Karpas-422 (cell line): ENCODE measurements around the gene ISLR. TPM values are rescaled to one million over a fixed set of nuclear protein-coding genes. Genes with fewer than 3 reads are reported as not detected.
"Not testable (repeated sequence)": the region's sequence is repeated elsewhere in the genome, so short reads cannot be mapped to it uniquely, and the experiment has no call there.

Experiments used
- DNase-seq: peaks from one replicate; pipeline ENCODE4 v3.0.0-alpha.2; 2015
- H2AFZ ChIP-seq: fragments of 200-600 bp; sonication (generic); 2 replicates; pipeline ENCODE4 v1.6.1; 2014; ENCODE audit warnings: antibody characterized with exemption, low read length, mixed read lengths
- H3K27ac ChIP-seq: fragments of 200-600 bp; sonication (generic); 2 replicates; pipeline ENCODE4 v1.5.1; 2014; ENCODE audit warnings: mild to moderate bottlenecking, low read length, moderate library complexity
- H3K27me3 ChIP-seq: fragments of 200-600 bp; sonication (generic); 2 replicates; pipeline ENCODE4 v1.6.1; 2014; ENCODE audit warnings: low read length, mixed read lengths
- H3K36me3 ChIP-seq: fragments of 200-600 bp; sonication (generic); 2 replicates; pipeline ENCODE4 v1.6.1; 2014; ENCODE audit warnings: low read length, mixed read lengths; ENCODE audit not compliant: insufficient read depth
- H3K4me1 ChIP-seq: fragments of 200-600 bp; sonication (generic); 2 replicates; pipeline ENCODE4 v1.6.1; 2014; ENCODE audit warnings: mild to moderate bottlenecking, low read length, mixed read lengths
- H3K4me2 ChIP-seq: fragments of 200-600 bp; sonication (generic); 2 replicates; pipeline ENCODE4 v1.6.1; 2014; ENCODE audit warnings: low read length, low read depth, mild to moderate bottlenecking; ENCODE audit not compliant: poor library complexity, severe bottlenecking
- H3K4me3 ChIP-seq: fragments of 200-600 bp; sonication (generic); 2 replicates; pipeline ENCODE4 v1.5.1; 2014; ENCODE audit warnings: mild to moderate bottlenecking, antibody characterized with exemption, low read length, mixed read lengths
- H3K79me2 ChIP-seq: fragments of 200-600 bp; sonication (generic); 2 replicates; pipeline ENCODE4 v1.6.1; 2014; ENCODE audit warnings: mild to moderate bottlenecking, low read length, mixed read lengths
- H3K9ac ChIP-seq: fragments of 200-600 bp; sonication (generic); 2 replicates; pipeline ENCODE4 v1.6.0; 2014; ENCODE audit warnings: low read length
- H3K9me2 ChIP-seq: fragments of 200-600 bp; sonication (generic), shearing (Covaris generic); replicated peaks from 2 replicates; pipeline ENCODE4 v1.6.0; 2014; ENCODE audit warnings: mild to moderate bottlenecking, low read length, moderate library complexity; ENCODE audit not compliant: insufficient read depth
- H3K9me3 ChIP-seq: fragments of 300-700, 200-600 bp; sonication (generic); 2 replicates; pipeline ENCODE4 v1.6.1; 2014; ENCODE audit warnings: low read length, mixed read lengths
- H4K20me1 ChIP-seq: fragments of 200-600 bp; sonication (generic); 2 replicates; pipeline ENCODE4 v1.6.1; 2014; ENCODE audit warnings: mild to moderate bottlenecking, antibody characterized with exemption, low read length, low read depth; ENCODE audit not compliant: insufficient read depth
- total RNA-seq: library from RNA; depleted of rRNA; stranded (reverse); fragments of >200 nt; shearing (Covaris generic); gene quantifications from 2 replicates; pipeline ENCODE4 v1.2.3, GENCODE V29; 2014; ENCODE audit warnings: low replicate concordance

The ISLR gene
- total RNA-seq, 1 experiment from 2014 or later, result not detected

DNA sequence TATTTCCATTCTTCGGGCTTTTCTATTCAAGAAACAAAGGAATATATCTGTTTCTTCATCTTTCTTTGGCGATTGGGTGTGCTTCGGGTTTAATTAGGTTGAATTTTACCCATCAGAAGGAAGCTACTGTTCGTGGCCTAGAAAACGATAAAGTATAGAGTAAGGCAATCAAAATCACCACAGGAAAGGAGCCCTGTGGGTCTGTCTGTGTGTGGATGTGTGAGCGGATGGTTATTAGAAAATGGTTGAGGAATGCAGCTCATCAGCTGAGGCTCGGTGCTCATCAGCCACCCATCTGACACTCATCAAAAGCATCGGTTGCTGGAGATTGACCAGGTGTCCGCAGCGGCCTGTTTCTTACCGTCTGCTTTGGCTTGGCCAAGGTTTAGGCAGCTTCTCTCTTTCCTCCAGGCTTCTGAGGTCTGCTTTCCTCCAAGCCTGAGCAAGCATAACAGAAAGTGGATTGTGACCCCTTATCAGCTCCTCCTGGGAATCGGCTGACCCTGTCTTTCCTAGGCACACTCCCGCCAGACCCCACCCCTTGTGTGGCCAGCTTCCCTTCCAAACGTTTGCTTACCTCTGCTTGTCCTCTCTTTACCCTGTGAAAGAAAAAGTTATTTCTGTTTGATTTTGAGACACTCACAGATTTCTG lies 17.6 kb upstream of the ISLR start:
- H3K9ac ChIP-seq, result no peak overlapping the region
- no peak overlapping the region for H3K4me2 ChIP-seq
- H3K4me1 ChIP-seq, result peaks cover 8% of the 10 kb centered on the region
- no peaks in the 10 kb centered on the region for H4K20me1 ChIP-seq
- H3K9me2 ChIP-seq, result no peaks in the 10 kb centered on the region
- no peak overlapping the region for H2AFZ ChIP-seq
- no peak overlapping the region for H3K27ac ChIP-seq
- H3K36me3 ChIP-seq, result no peaks in the 10 kb centered on the region
- H3K79me2 ChIP-seq, result no peaks in the 10 kb centered on the region
- DNase-seq, result no peak
- H3K27me3 ChIP-seq, result no peaks in the 10 kb centered on the region
- no peak overlapping the region for H3K4me3 ChIP-seq
- no peaks in the 10 kb centered on the region for H3K9me3 ChIP-seq

DNA sequence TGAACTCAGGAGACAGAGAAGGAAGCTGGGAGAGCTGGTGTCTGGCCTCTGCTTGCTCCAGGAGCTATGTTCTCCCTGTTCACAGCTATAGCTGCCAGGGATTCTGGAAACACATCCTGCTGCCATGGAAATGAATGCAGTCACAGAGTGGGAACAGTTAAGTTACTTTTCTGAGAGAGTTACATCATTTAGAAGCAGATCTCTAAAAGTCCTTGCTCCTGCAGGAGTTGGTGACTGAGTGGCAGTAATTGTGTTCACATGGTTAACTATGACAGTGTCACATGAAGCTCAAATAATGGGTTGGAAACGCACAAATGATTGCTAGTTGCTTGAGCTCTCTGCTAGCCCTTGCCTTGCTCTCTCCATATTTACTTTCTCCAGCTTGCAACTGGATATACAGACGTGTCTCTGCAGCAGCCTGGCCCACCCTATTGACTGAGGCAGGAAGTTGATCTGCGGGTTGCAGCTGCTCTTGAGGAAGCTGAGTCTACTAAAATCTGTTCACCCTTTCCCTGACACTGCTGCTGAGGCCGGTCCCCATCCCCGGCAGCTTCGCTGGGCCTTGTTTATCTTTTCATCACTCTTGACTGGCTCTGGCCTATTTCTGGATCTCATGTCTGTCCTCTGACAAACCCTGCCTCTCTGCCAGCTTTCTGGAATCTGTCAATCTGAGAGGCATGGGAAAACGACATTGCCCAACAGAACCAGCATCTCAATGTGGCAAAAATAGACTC lies 16.7 kb upstream of the ISLR start:
- no peak overlapping the region for H3K9ac ChIP-seq
- no peaks in the 10 kb centered on the region for H3K79me2 ChIP-seq
- H3K9me2 ChIP-seq, result no peaks in the 10 kb centered on the region
- no peak overlapping the region for H2AFZ ChIP-seq
- peaks cover 8% of the 10 kb centered on the region for H3K4me1 ChIP-seq
- H3K4me2 ChIP-seq, result no peak overlapping the region
- no peak for DNase-seq
- H3K4me3 ChIP-seq, result no peak overlapping the region
- H3K36me3 ChIP-seq, result no peaks in the 10 kb centered on the region
- H3K27ac ChIP-seq, result no peak overlapping the region
- no peaks in the 10 kb centered on the region for H3K9me3 ChIP-seq
- H4K20me1 ChIP-seq, result no peaks in the 10 kb centered on the region
- no peaks in the 10 kb centered on the region for H3K27me3 ChIP-seq

DNA sequence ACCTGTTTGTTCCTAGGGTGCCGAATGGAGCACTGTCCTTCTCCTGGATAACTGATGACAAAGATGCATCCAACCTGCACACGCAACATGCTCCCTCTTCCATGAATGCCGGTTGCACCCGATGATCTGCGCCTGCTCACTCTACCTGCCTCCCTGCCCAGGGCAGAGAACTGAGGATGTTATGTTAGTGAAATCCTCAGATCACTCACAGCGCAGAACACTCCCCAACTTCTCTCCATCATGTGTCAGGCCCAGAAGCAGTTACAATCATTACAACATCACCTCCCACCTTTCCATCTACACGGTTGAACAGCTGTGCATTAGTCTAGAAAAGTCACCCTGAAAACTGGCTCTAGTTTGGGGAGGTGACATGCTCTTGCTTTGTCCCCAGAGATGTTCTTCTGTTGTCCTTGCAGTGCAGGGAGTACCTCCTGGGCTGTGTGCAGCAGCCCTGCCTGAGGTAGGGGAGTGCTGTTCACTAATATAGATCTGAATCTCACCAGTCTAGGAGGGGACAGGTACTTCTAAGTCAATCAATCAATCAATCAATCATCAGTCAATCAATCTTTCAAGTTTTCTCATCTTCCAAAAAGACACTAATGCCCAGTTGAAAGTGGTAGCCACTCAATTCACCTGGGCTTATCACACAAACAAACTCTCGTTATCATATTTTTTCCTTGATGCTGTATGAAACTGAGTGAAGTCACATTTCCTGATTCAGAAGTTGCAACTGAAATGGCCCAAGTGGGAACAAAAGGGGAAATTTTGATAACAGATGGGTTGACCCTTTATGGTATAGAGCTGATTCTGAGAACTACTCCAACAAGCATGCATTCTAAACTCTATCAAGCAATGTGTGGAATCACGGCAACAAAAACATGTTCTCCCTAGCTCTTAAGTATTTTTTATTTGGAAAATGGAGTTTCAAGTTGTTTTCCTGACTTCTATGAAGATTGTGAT lies 15.4 kb upstream of the ISLR start:
- Histone ChIP-seq H2AFZ (no peak overlapping the region), H3K79me2 (no peaks in the 10 kb centered on the region), H3K9me3 (no peaks in the 10 kb centered on the region), H3K36me3 (no peaks in the 10 kb centered on the region), H4K20me1 (no peaks in the 10 kb centered on the region), H3K4me3 (no peak overlapping the region), H3K27ac (no peak overlapping the region), H3K9ac (no peak overlapping the region), H3K4me2 (no peak overlapping the region), H3K9me2 (no peaks in the 10 kb centered on the region), H3K4me1 (peaks cover 8% of the 10 kb centered on the region), H3K27me3 (no peaks in the 10 kb centered on the region)
- DNase-seq, result no peak

DNA sequence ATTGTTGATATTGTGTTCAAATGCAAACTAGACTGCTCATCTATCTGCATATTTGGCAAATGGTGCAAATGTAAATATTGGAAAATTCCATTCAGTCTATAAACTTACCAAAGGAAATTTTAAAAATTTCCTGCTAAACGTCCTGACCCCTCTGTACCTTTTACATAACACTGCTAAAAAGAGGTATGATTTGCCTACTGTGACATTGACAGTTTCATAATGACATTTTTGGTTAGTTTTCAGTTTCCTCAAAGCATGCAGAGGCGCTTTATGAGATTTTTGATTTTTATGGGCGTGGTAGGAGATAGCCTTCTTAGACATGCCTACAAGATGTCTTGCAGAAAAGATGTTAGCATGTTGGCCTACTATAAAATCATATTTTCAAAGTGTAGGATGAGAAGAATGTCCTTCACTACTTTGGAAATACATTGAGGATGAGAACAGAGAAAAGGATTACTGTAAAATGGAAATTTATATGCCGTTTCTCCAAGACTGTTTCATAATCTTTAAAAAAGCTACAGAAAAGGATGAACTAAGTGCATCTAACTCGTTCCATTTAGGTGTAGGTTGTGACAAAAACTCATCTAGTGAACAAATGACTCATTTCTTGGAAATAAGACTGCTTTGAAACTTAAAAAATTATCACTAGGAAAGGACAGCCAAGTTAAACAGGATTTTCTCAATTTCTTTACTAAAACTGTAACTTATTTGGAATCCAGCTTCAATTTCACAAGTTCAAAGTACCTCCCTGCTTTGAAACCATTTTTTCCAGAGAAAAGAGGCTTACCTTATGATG lies 14.5 kb upstream of the ISLR start:
- H3K4me1 ChIP-seq, result peaks cover 8% of the 10 kb centered on the region
- H3K9ac ChIP-seq, result no peak overlapping the region
- no peak overlapping the region for H2AFZ ChIP-seq
- no peaks in the 10 kb centered on the region for H3K9me3 ChIP-seq
- no peaks in the 10 kb centered on the region for H3K27me3 ChIP-seq
- no peak overlapping the region for H3K27ac ChIP-seq
- H3K4me2 ChIP-seq, result no peak overlapping the region
- no peaks in the 10 kb centered on the region for H3K36me3 ChIP-seq
- no peaks in the 10 kb centered on the region for H3K9me2 ChIP-seq
- no peak overlapping the region for H3K4me3 ChIP-seq
- peak; percentile 56 for DNase-seq
- no peaks in the 10 kb centered on the region for H3K79me2 ChIP-seq
- no peaks in the 10 kb centered on the region for H4K20me1 ChIP-seq

DNA sequence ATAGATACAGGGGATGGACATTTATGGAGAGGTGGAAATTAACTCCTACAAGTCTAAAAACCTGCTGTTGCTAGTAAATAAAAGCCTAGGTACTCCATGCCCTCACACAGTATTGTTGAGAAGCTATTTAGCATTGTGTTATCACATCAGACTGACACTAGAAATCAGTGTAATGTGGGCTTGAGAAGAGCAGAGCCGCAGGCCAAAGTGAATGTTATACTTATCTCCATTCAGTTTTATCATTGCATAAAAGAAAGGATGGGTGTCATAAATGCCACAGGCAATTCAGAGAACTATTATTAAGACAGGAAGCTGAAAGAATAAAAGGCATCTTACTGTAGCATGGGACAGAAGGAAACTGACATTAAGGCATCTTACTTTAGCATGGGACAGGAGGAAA lies 13.7 kb upstream of the ISLR start:
- H3K79me2 ChIP-seq, result no peaks in the 10 kb centered on the region
- no peak overlapping the region for H3K27ac ChIP-seq
- H3K27me3 ChIP-seq, result no peaks in the 10 kb centered on the region
- no peak overlapping the region for H3K9ac ChIP-seq
- no peaks in the 10 kb centered on the region for H3K9me2 ChIP-seq
- DNase-seq, result no peak
- no peak overlapping the region for H3K4me3 ChIP-seq
- no peak overlapping the region for H2AFZ ChIP-seq
- no peaks in the 10 kb centered on the region for H3K9me3 ChIP-seq
- peaks cover 8% of the 10 kb centered on the region for H3K4me1 ChIP-seq
- no peaks in the 10 kb centered on the region for H4K20me1 ChIP-seq
- no peak overlapping the region for H3K4me2 ChIP-seq
- no peaks in the 10 kb centered on the region for H3K36me3 ChIP-seq

DNA sequence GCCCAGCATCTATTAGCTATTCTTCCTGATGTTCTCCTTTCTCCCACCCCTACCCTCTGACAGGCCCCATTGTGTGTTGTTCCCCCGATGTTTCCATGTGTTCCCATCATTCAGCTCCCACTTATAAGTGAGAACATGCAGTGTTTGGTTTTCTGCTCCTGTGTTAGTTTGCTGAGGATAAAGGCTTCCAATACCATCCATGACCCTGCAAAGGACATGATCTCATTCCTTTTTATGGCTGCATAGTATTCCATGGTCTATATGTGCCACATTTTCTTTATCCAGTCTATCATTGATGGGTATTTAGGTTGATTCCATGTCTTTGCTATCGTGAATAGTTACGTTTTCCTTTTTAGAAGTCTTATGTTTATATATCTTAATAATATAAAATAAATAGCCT lies 13.1 kb upstream of the ISLR start:
- not testable (repeated sequence) for H3K4me1 ChIP-seq, H3K9me3 ChIP-seq

DNA sequence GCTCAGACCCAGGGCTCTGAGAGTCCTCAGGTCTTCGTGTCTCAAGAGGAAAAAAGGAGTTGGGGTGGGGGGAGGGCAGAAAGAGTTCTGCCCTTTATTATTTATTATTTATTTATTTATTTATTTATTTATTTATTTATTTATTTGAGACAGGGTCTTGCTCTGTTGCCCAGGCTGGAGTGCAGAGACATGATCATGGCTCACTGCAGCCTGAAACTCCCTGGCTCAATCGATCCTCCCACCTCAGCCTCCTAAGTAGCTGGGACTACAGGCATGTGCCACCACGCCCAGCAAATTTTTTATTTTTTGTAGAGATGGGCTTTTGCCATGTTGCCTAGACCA lies 11.3 kb upstream of the ISLR start:
- H3K4me2 ChIP-seq, H3K79me2 ChIP-seq, H3K36me3 ChIP-seq, H3K4me1 ChIP-seq, H3K9me2 ChIP-seq, H3K27me3 ChIP-seq, H3K9me3 ChIP-seq, H3K27ac ChIP-seq, H3K9ac ChIP-seq, H2AFZ ChIP-seq, H3K4me3 ChIP-seq, H4K20me1 ChIP-seq, DNase-seq: not testable (repeated sequence)

More for the DNA sequence above, 13.1 kb upstream of the ISLR start:
- H3K27me3 ChIP-seq, H3K36me3 ChIP-seq, DNase-seq, H4K20me1 ChIP-seq, H3K9me2 ChIP-seq, H3K4me3 ChIP-seq, H3K79me2 ChIP-seq, H3K9ac ChIP-seq, H3K27ac ChIP-seq, H2AFZ ChIP-seq, H3K4me2 ChIP-seq: not testable (repeated sequence)
